ENCODE data around the gene GADD45A.

DNA sequence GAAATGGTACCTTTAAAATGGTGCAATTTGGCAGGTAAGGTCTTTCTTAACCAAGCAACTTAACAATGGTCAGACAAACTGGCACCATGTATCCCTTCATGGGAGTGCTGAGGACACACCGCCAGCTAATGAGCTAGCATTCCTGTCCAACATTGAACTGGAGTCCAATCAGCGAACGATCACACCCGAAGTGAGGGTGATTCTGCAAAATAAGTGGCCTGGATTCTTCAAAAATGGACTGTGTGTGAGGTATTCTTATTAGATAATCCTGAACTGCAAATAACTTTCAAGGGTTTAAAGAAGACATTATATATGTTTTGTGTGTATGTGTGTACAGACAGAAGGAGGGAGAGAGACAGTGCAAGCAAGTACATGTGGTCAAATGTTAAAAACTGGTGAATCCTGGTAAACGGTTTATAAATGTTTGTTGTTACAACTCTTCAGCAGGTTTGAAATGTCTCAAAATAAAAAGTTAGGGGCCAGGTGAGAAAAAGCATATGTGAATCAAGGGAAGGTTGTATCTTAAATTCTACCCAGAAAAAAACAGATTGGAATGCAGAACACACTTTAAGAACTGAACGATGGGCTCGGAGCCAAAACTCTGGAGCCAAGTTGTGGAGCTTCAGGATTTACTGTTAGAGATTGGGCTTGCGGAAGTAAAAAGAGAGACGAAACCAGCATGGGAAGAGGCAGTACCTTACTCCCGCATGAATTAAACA is 20.9 kb downstream of the GADD45A start:
- TF ChIP-seq, protein P1, sequence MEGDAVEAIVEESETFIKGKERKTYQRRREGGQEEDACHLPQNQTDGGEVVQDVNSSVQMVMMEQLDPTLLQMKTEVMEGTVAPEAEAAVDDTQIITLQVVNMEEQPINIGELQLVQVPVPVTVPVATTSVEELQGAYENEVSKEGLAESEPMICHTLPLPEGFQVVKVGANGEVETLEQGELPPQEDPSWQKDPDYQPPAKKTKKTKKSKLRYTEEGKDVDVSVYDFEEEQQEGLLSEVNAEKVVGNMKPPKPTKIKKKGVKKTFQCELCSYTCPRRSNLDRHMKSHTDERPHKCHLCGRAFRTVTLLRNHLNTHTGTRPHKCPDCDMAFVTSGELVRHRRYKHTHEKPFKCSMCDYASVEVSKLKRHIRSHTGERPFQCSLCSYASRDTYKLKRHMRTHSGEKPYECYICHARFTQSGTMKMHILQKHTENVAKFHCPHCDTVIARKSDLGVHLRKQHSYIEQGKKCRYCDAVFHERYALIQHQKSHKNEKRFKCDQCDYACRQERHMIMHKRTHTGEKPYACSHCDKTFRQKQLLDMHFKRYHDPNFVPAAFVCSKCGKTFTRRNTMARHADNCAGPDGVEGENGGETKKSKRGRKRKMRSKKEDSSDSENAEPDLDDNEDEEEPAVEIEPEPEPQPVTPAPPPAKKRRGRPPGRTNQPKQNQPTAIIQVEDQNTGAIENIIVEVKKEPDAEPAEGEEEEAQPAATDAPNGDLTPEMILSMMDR (conservative IDR thresholded peaks at IDR 0.05; ENCODE audit: low read length): no peak
- TF ChIP-seq EZH2phosphoT487 (IDR thresholded peaks at IDR 0.05; ENCODE audit: borderline replicate concordance): no peak
